Fibroblast of skin of left quadriceps (primary cell): ENCODE measurements around the gene DENND5A.

ENCODE experiments used
- DNase-seq, 2 experiments: peaks; one replicate each; pipeline ENCODE4 v3.0.0-alpha.2; 2013; ENCODE audit warnings: low read depth in 2 of 2

DENND5A gene

GRCh38 chr11:9096427-9096826 is 168.7 kb downstream of the DENND5A start:
- no peak for DNase-seq

DNA sequence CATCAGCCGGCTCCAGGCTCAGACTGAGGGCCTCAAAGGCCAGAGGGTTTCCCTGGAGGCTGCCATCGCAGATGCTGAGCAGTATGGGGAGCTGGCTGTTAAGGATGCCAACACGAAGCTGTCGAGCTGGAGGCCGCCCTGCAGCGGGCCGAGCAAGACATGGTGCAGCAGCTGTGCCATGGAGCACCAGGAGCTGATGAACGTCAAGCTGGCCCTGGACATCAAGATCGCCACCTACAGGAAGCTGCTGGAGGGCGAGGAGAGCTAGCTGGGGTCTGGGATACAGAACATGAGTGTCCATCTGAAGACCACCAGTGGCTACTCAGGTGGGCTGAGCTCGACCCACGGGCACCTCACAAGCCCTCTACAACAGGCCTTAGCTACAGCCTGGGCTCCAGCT is 169.7 kb downstream of the DENND5A start:
- DNase-seq: no peak

DNA sequence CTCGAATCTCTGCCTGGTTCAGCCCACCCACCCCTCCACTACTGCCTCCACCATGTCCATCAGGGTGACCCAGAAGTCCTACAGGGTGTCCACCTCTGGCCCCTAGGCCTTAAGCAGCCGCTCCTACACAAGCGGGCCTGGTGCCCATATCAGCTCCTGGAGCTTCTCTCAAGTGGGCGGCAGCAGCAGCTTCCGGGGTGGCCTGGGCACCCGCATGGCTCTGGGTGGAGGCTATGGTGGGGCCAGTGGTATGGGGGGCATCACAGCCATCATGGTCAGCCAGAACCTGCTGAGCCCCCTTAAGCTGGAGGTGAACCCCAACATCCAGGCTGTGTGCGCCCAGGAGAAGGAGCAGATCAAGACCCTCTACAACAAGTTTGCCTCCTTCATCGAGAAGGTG is 170.7 kb downstream of the DENND5A start:
- no peak for DNase-seq

DNA sequence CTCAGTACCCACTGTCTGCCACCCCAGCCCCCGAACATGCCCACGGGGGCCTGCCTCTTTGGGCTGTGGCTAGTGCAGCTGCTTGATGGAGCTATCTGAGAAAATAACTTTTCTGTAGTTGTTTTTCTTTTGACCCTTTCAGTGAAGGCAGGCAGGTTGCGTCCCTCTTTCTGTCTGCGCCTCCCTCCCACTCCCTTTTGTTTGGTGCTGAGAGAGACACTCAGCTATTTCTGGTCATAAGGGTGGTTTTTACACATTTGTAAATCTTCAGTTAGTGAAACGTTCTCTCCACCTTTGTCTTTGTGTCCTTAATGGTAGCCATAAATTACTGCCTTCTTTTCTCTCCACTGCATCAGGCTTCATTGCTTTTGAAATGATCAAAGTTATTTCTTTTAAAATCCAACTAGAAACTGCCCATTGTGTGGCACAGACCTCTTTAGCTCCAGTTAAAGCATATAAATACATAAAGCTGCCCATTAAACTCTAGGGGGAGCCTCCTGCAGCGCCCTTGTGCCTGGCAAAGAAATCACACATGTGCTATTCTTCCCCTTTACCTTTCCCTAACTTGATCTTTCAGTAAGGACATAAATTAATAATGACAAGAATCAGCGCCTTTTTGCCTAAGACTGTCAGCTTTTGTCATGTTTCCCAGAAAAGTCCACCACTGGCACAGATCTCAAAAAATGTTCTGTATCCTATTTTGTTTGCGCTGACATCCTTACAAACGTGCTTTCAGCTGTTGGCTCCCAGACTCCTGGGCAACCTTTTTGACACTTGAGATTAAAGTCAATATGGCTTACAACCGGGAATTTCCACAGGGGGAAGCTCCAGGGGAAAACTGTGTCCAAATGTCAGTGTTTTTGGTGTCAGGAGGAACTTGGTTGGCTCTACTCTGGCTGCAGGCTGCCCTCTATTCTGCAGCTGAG is 172.0 kb downstream of the DENND5A start:
- DNase-seq: no peak

GRCh38 chr11:9092072-9092471 is 173.1 kb downstream of the DENND5A start:
- no peak for DNase-seq

GRCh38 chr11:9091044-9091922 is 173.9 kb downstream of the DENND5A start, which contains the start of gene SCUBE2:
TSS of gene SCUBE2 (minus strand) at chr11:9091599. CDS start at chr11:9091528, 71 bp downstream.
- DNase-seq: no peak

DNA sequence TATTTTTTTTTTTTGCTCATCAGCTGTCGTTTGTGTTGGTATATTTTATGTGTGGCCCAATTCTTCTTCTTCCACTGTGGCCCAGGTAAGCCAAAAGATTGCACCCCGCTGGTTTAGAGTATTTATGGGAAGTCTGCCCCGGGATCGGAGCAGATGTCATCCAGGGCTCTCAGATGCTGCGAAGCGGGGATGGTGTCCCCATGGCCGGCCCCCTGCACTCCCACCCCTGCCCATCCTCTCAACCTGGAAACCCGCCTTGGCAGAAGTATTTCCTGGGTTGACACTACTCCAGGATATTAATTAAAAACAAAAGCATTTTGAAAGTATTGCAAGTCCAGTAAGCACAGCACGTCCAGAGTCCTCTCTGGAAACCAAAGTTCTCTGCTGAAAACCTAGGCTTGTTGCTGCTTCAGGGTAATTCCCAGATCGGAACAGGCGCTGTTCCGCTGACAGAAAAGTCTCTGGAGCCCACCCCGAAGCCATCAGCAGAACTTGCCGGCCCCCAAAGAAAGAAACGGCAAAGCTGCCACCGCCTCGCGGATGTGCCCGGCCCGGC is 174.6 kb downstream of the DENND5A start:
- DNase-seq: no peak

DNA sequence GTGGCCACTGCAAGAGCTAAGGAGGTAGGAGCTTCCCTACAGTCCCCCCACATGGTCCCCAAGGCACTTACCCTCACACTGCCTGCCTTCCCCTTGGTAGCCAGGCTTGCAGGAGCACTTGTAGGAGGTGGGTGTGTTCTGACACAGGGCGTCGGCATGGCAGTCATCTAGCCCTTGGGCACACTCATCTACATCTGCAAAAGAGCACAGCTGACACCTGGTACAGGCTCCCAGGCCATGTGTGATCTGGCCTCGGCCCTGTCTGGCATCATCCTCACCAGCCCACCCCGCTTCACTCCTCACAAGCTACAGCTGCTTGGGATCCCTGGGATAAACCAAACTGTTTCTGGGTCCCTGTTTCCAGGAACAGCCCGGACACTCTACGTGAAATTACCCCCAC is 175.5 kb downstream of the DENND5A start:
- no peak for DNase-seq

DNA sequence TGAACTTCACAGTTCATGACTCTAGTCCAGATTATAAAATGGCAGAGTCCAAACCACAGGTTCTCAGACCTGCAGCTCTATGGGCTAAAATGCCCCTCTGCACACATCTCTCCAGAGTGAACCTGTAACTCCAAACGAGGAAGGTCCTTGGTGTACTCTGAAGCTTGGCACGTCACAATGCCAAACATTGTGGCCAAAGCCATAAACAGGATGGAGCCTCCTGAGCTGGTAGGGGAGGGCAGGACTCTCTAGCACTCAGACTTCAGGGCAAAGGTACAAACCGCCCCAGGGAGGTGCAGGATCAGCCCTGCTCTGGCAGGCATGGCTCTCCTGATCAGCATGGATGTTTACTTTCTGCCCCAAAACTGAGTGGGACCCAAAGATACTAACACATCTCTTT is 176.1 kb downstream of the DENND5A start:
- DNase-seq: no peak
